Stimulated activated naive CD4-positive, alpha-beta T cell treated with Interleukin-2 at 50 U/mL for 16 hours (primary cell): ENCODE measurements around the gene LRTM2.

Source experiments
- DNase-seq: peaks from one replicate; lab custom pipeline; 2025; lab: John Stamatoyannopoulos, UW

Gene LRTM2

GRCh38 chr12:1797991-1798640 is 22.2 kb upstream of the LRTM2 start:
- no peak for DNase-seq

- DNase-seq, result no peak
Measured at GRCh38 chr12:1798641-1799020, 21.7 kb upstream of the LRTM2 start.

- no peak for DNase-seq
Measured at GRCh38 chr12:1799051-1799881, 21.1 kb upstream of the LRTM2 start.

GRCh38 chr12:1799882-1800400 is 20.4 kb upstream of the LRTM2 start:
- DNase-seq, result no peak

- DNase-seq, result no peak
Measured at GRCh38 chr12:1800401-1801302, 19.7 kb upstream of the LRTM2 start.

GRCh38 chr12:1801303-1801975 is 18.9 kb upstream of the LRTM2 start:
- no peak for DNase-seq

- no peak for DNase-seq
Measured at GRCh38 chr12:1803736-1804135, 16.6 kb upstream of the LRTM2 start.

GRCh38 chr12:1804545-1805332 is 15.6 kb upstream of the LRTM2 start:
- peak; percentile 87 for DNase-seq

GRCh38 chr12:1805441-1806081 is 14.8 kb upstream of the LRTM2 start:
- no peak for DNase-seq

GRCh38 chr12:1806301-1807086 is 13.9 kb upstream of the LRTM2 start:
- DNase-seq, result no peak

- DNase-seq, result no peak
Measured at GRCh38 chr12:1807087-1807860, 13.1 kb upstream of the LRTM2 start.

GRCh38 chr12:1808036-1808797 is 12.1 kb upstream of the LRTM2 start:
- DNase-seq, result no peak

GRCh38 chr12:1808798-1809480 is 11.4 kb upstream of the LRTM2 start:
- peak; percentile 12 for DNase-seq

- DNase-seq, result no peak
Measured at GRCh38 chr12:1809591-1810190, 10.7 kb upstream of the LRTM2 start.

GRCh38 chr12:1810201-1810930 is 10.0 kb upstream of the LRTM2 start:
- DNase-seq, result no peak

GRCh38 chr12:1810931-1811280 is 9.5 kb upstream of the LRTM2 start:
- no peak for DNase-seq
